ENCODE measurements around the gene XRN2.

The XRN2 gene

GRCh38 chr20:21272679-21273078 is 30.5 kb upstream of the XRN2 start:
- TF ChIP-seq SIN3A (IDR thresholded peaks at IDR 0.05; ENCODE audit: borderline replicate concordance, insufficient read depth, low read length): no peak
- TF ChIP-seq REST (IDR thresholded peaks at IDR 0.05; ENCODE audit: insufficient read depth in 1 of 2, low read depth in 2 of 2, low read length in 2 of 2): no peak
- no peak for TF ChIP-seq TAF1 (IDR thresholded peaks at IDR 0.05; ENCODE audit: borderline replicate concordance, insufficient read depth, low read length)
- TF ChIP-seq FOXP2 (optimal IDR thresholded peaks at IDR 0.05; ENCODE audit: borderline replicate concordance, extremely low read depth, extremely low read length, insufficient read depth): no peak
- TF ChIP-seq POLR2AphosphoS5 (IDR thresholded peaks at IDR 0.05; ENCODE audit: low read depth, low read length): no peak

- TF ChIP-seq SIN3A (IDR thresholded peaks at IDR 0.05; ENCODE audit: borderline replicate concordance, insufficient read depth, low read length): no peak
- TF ChIP-seq TAF1 (IDR thresholded peaks at IDR 0.05; ENCODE audit: borderline replicate concordance, insufficient read depth, low read length): no peak
- TF ChIP-seq POLR2AphosphoS5 (IDR thresholded peaks at IDR 0.05; ENCODE audit: low read depth, low read length): no peak
- TF ChIP-seq REST (IDR thresholded peaks at IDR 0.05; ENCODE audit: insufficient read depth in 1 of 2, low read depth in 2 of 2, low read length in 2 of 2): no peak
- TF ChIP-seq FOXP2 (optimal IDR thresholded peaks at IDR 0.05; ENCODE audit: borderline replicate concordance, extremely low read depth, extremely low read length, insufficient read depth): no peak
Observed at GRCh38 chr20:21273755-21274386, 29.3 kb upstream of the XRN2 start.

- TF ChIP-seq FOXP2 (optimal IDR thresholded peaks at IDR 0.05; ENCODE audit: borderline replicate concordance, extremely low read depth, extremely low read length, insufficient read depth) (no peak), SIN3A (IDR thresholded peaks at IDR 0.05; ENCODE audit: borderline replicate concordance, insufficient read depth, low read length) (no peak), REST (IDR thresholded peaks at IDR 0.05; ENCODE audit: insufficient read depth in 1 of 2, low read depth in 2 of 2, low read length in 2 of 2) (no peak), TAF1 (IDR thresholded peaks at IDR 0.05; ENCODE audit: borderline replicate concordance, insufficient read depth, low read length) (no peak), POLR2AphosphoS5 (IDR thresholded peaks at IDR 0.05; ENCODE audit: low read depth, low read length) (no peak)
Observed at GRCh38 chr20:21278829-21279228, 24.3 kb upstream of the XRN2 start.

GRCh38 chr20:21279706-21280521 is 23.2 kb upstream of the XRN2 start:
- no peak for TF ChIP-seq TAF1 (IDR thresholded peaks at IDR 0.05; ENCODE audit: borderline replicate concordance, insufficient read depth, low read length)
- no peak for TF ChIP-seq SIN3A (IDR thresholded peaks at IDR 0.05; ENCODE audit: borderline replicate concordance, insufficient read depth, low read length)
- no peak for TF ChIP-seq REST (IDR thresholded peaks at IDR 0.05; ENCODE audit: insufficient read depth in 1 of 2, low read depth in 2 of 2, low read length in 2 of 2)

All from PFSK-1 (cell line).